SK-N-MC (cell line): ENCODE data around the gene CAMTA1.

Source experiments
- DNase-seq: peaks from one replicate; pipeline ENCODE4 v3.0.0-alpha.2; 2011; ENCODE audit warnings: low read depth, low spot score
- H3K27ac ChIP-seq: fragments of 200-600 bp; sonication (generic); 2 replicates; pipeline ENCODE4 v1.5.1; 2016; ENCODE audit warnings: mixed run types
- H3K36me3 ChIP-seq: fragments of 200-600 bp; sonication (generic); 2 replicates; pipeline ENCODE4 v1.6.1; 2017; ENCODE audit warnings: antibody characterized with exemption, low read length, mixed read lengths; ENCODE audit not compliant: insufficient read depth
- H3K4me3 ChIP-seq: fragments of 200-600 bp; sonication (generic); 2 replicates; pipeline ENCODE4 v1.5.1; 2016
- H3K9ac ChIP-seq: fragments of 200-600 bp; sonication (generic); 2 replicates; pipeline ENCODE4 v1.8.0; 2017; ENCODE audit warnings: mixed run types, mixed read lengths; ENCODE audit not compliant: insufficient read length
- H3K9me3 ChIP-seq: fragments of 200-600 bp; sonication (generic); 2 replicates; pipeline ENCODE4 v1.6.1; 2017; ENCODE audit warnings: low read depth, mild to moderate bottlenecking, antibody characterized with exemption, low read length, moderate library complexity, mixed read lengths
- EZH2 ChIP-seq: fragments of 200-600 bp; sonication (generic); IDR thresholded peaks from one replicate; pipeline ENCODE4 v1.6.1; 2017; ENCODE audit warnings: antibody characterized with exemption
- FOXP2 ChIP-seq: optimal IDR thresholded peaks from 2 replicates; pipeline ENCODE3; 2011; ENCODE audit warnings: mild to moderate bottlenecking, moderate library complexity; ENCODE audit not compliant: insufficient read depth; ENCODE audit errors: extremely low read length, control extremely low read depth
- POLR2AphosphoS5 ChIP-seq: IDR thresholded peaks from 2 replicates; pipeline ENCODE4 v1.6.1; 2012; ENCODE audit warnings: mild to moderate bottlenecking, low read depth, low read length, borderline replicate concordance

CAMTA1 gene

DNA sequence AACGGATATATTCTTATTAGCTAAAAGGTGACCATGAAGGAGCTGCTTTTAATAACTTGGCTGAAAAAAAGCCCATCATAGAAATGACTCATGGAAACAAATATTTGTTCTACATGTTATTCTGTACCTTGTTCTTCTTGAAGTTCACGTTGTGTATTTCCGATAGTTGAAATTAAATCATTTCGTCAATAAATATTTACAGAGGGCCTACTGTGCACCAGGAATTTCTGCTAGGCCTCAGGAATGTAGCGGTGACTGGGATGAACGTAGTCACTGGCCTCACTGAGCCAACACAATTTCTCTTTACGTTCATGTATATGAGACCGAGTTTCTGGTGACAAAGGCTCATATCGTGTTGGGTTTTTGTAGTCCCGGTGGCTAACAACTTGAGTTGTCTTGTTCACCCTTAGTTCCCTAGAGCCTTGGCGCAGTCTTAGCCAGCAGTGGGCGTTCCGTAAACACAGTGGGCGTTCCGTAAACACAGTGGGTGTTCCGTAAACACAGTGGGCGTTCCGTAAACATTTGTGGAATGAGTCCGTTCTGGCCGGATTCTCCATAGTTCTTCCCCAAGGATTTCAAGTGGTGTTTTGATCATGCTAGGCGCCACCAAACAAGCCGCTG is 932.6 kb downstream of the CAMTA1 start:
- Histone ChIP-seq H3K9me3 (no peaks in the 10 kb centered on the region), H3K27ac (no peak overlapping the region), H3K36me3 (no peaks in the 10 kb centered on the region), H3K4me3 (no peak overlapping the region), H3K9ac (no peak overlapping the region)
- TF ChIP-seq FOXP2 (no peak), EZH2 (no peak), POLR2AphosphoS5 (no peak)
- no peak for DNase-seq

- no peaks in the 10 kb centered on the region for H3K36me3 ChIP-seq
- H3K9ac ChIP-seq: no peak overlapping the region
- no peaks in the 10 kb centered on the region for H3K9me3 ChIP-seq
- no peak overlapping the region for H3K27ac ChIP-seq
- no peak for TF ChIP-seq POLR2AphosphoS5
- no peak for TF ChIP-seq FOXP2
- TF ChIP-seq EZH2: no peak
- DNase-seq: no peak
- no peak overlapping the region for H3K4me3 ChIP-seq
Observed at GRCh38 chr1:7719468-7720094, 934.3 kb downstream of the CAMTA1 start.

DNA sequence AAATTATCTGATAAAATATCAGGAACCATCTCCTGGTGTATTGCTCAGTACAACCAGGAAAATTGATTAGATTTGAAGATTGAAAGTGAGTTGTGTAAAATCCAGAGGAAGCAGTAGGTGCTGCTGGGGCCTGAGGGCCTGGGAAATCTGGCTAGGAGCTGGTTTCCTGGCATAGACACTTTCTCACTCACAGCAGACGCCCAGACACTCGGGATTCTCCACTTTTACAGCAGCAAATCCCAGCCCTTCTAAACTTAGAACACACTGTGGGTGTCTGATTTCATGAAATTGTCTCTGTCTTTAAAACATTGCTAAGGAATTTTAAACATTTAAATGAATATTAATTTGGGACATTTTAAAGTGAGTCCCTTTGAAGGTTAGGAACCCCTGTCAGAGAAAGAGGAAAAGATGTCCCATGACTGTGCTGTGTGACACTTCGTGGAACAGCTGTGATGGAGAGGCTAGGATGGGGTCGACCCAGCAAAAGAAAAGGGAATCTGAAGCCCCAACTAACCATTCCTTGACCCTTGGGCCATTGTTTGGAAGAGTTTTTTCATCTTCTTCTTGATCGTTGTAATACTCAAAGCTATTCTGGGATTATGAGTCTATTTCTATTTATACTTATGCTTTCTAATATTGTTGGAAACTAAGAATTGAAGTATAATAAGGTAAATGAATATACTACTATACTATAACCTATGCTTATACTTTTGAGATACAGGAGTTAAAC is 936.9 kb downstream of the CAMTA1 start:
- DNase-seq: no peak
- Histone ChIP-seq H3K9me3 (no peaks in the 10 kb centered on the region), H3K4me3 (no peak overlapping the region), H3K27ac (no peak overlapping the region), H3K36me3 (no peaks in the 10 kb centered on the region), H3K9ac (no peak overlapping the region)
- TF ChIP-seq POLR2AphosphoS5 (no peak), FOXP2 (no peak), EZH2 (no peak)

- no peak for DNase-seq
- H3K36me3 ChIP-seq: no peaks in the 10 kb centered on the region
- no peak overlapping the region for H3K9ac ChIP-seq
- TF ChIP-seq POLR2AphosphoS5 (no peak), FOXP2 (no peak), EZH2 (no peak)
- no peak overlapping the region for H3K27ac ChIP-seq
- H3K4me3 ChIP-seq: no peak overlapping the region
- H3K9me3 ChIP-seq: no peaks in the 10 kb centered on the region
Observed at GRCh38 chr1:7722670-7723012, 937.4 kb downstream of the CAMTA1 start.

DNA sequence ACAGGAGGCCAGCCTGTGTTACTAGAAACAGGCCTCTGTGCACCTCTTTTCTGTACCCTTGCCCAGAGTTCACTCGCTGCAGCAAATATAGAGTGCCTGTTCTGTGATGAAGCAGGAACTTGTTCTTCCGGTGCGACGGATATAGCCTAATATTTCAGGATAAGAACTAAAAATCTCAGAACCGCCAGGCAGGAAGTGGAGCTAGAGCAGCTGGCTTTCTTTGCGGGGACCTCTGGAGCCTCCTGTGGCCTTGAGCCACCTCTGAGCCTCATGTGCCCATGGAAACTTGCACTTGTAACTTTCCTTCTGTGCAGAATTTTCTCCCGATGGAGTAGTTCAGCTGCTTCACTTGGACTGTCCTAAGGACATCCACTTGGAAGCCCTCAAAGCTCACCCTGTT is 941.4 kb downstream of the CAMTA1 start:
- no peak for TF ChIP-seq EZH2
- no peak for TF ChIP-seq FOXP2
- no peak for TF ChIP-seq POLR2AphosphoS5
- Histone ChIP-seq H3K9me3 (no peaks in the 10 kb centered on the region), H3K9ac (no peak overlapping the region), H3K4me3 (no peak overlapping the region), H3K36me3 (no peaks in the 10 kb centered on the region), H3K27ac (no peak overlapping the region)
- no peak for DNase-seq

- Histone ChIP-seq H3K36me3 (no peaks in the 10 kb centered on the region), H3K9ac (no peak overlapping the region), H3K9me3 (no peaks in the 10 kb centered on the region), H3K27ac (no peak overlapping the region), H3K4me3 (no peak overlapping the region)
- DNase-seq: no peak
- TF ChIP-seq EZH2 (no peak), FOXP2 (no peak), POLR2AphosphoS5 (no peak)
Observed at GRCh38 chr1:7727809-7728471, 942.7 kb downstream of the CAMTA1 start.

DNA sequence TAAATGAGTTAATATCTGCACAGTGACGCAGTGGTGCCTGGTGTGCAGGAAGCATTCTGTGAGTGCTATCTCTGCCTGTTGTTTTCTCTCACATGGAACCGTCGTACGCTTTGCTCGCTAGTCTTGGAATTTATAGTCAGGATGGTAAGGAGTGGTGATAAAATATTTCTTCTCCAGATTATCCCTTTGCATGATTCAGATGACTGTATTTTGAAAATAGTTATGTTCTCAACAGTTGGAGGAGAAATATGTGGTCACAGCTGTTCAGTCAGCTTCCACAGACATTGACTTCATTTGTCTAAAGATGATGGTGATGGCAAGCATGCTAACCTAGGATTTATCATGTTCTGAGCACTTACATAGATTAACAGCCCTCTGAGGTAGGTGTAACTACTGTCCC is 944.5 kb downstream of the CAMTA1 start:
- TF ChIP-seq POLR2AphosphoS5 (no peak), EZH2 (no peak), FOXP2 (no peak)
- no peak overlapping the region for H3K9ac ChIP-seq
- no peaks in the 10 kb centered on the region for H3K9me3 ChIP-seq
- no peaks in the 10 kb centered on the region for H3K36me3 ChIP-seq
- no peak for DNase-seq
- H3K4me3 ChIP-seq: no peak overlapping the region
- no peak overlapping the region for H3K27ac ChIP-seq

DNA sequence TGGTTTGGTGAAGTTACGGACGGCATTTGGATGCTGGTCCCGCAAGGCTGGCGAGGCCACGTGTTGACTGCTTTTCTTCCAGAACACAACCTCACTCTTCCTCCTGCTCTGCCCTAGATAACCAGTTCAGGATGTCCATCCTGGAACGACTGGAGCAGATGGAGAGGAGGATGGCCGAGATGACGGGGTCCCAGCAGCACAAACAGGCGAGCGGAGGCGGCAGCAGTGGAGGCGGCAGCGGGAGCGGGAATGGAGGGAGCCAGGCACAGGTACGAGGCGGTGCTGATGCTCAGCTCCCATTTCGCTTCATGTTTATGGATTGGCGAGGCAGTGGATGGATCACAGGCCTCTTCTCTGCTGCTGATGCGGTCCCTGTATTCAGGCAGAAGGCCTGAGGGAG is 947.1 kb downstream of the CAMTA1 start:
- H3K4me3 ChIP-seq: no peak overlapping the region
- H3K36me3 ChIP-seq: no peaks in the 10 kb centered on the region
- no peak for DNase-seq
- TF ChIP-seq FOXP2 (no peak), POLR2AphosphoS5 (no peak), EZH2 (no peak)
- no peak overlapping the region for H3K27ac ChIP-seq
- no peaks in the 10 kb centered on the region for H3K9me3 ChIP-seq
- H3K9ac ChIP-seq: no peak overlapping the region
